HG03064 (cell line): Measurements from ENCODE around the gene NR2F2.

Experiments used
- ATAC-seq: cut with Tn5 transposase; IDR thresholded peaks from one replicate; pipeline ENCODE4 v1.9.1; 2021; ENCODE audit warnings: low read depth; ENCODE audit not compliant: unreplicated experiment

NR2F2 gene

GRCh38 chr15:96330450-96331143 lies at the start of gene NR2F2:
Gene NR2F2, plus strand, starts transcription at chr15:96330700. Its CDS starts 1,406 bp downstream, at chr15:96332106.
- peak; percentile 56 for ATAC-seq

GRCh38 chr15:96285305-96285704 lies 45.2 kb upstream of the NR2F2 start:
- no peak for ATAC-seq

GRCh38 chr15:96285729-96286254 lies 44.7 kb upstream of the NR2F2 start:
- ATAC-seq = no peak

- ATAC-seq = no peak
Measured at GRCh38 chr15:96290679-96291078, 39.8 kb upstream of the NR2F2 start.

GRCh38 chr15:96292635-96293034 lies 37.9 kb upstream of the NR2F2 start:
- ATAC-seq = no peak

GRCh38 chr15:96293441-96293840 lies 37.1 kb upstream of the NR2F2 start:
- ATAC-seq = no peak

- ATAC-seq = no peak
Measured at GRCh38 chr15:96294766-96295165, 35.7 kb upstream of the NR2F2 start.

- no peak for ATAC-seq
Measured at GRCh38 chr15:96296264-96296663, 34.2 kb upstream of the NR2F2 start.

- no peak for ATAC-seq
Measured at GRCh38 chr15:96297783-96298182, 32.7 kb upstream of the NR2F2 start.

- no peak for ATAC-seq
Measured at GRCh38 chr15:96298217-96298616, 32.3 kb upstream of the NR2F2 start.

- ATAC-seq = no peak
Measured at GRCh38 chr15:96300836-96301235, 29.7 kb upstream of the NR2F2 start.

GRCh38 chr15:96303503-96304056 lies 26.9 kb upstream of the NR2F2 start:
- ATAC-seq = no peak

- ATAC-seq = no peak
Measured at GRCh38 chr15:96304839-96305238, 25.7 kb upstream of the NR2F2 start.

GRCh38 chr15:96306321-96306720 lies 24.2 kb upstream of the NR2F2 start:
- ATAC-seq = no peak

- no peak for ATAC-seq
Measured at GRCh38 chr15:96307856-96308394, 22.6 kb upstream of the NR2F2 start.

GRCh38 chr15:96309143-96309660 lies 21.3 kb upstream of the NR2F2 start:
- no peak for ATAC-seq

GRCh38 chr15:96311256-96311955 lies 19.1 kb upstream of the NR2F2 start:
- ATAC-seq = no peak

GRCh38 chr15:96311956-96312294 lies 18.6 kb upstream of the NR2F2 start:
- ATAC-seq = no peak

GRCh38 chr15:96312641-96313335 lies 17.7 kb upstream of the NR2F2 start:
- no peak for ATAC-seq

- ATAC-seq = no peak
Measured at GRCh38 chr15:96314518-96314917, 16.0 kb upstream of the NR2F2 start.

- ATAC-seq = no peak
Measured at GRCh38 chr15:96314963-96315362, 15.5 kb upstream of the NR2F2 start.
